ENCODE results near the gene FNIP1. TPM values are rescaled to one million over a fixed set of nuclear protein-coding genes. Genes with fewer than 3 reads are reported as not detected.
A peak's percentile ranks its signal among the peaks of the same experiment; 100 is the strongest.

Gene FNIP1
- total RNA-seq, 4 donors from 2014 or later = 24.3 to 54.9 (median 40.8) TPM

- H3K4me3 ChIP-seq = no peak overlapping the region
- no peaks in the 10 kb centered on the region for H3K36me3 ChIP-seq
- H3K27ac ChIP-seq = peak overlapping the region; percentile 38 to 62 (median 54)
- 54 to 57% methylated on average over 4 of the region's 4 CpGs for WGBS, 2 donors (ENCODE audit: low coverage in 1 of 2)
- intact Hi-C loops (cut with DNase I; ENCODE audit: low total_unique reads) (no loop called here), in situ Hi-C loops (cut with MboI; ENCODE audit: low pct_ligation_motif_present in 1 of 4, low pct_unique_long_range_greater_than_20kb in 1 of 4, low sequenced_read_pairs in 3 of 4) (loop anchor here in 2 of 4 donors (10.0 kb wide), 1 partner anchor 164 kb away; the partner anchor contains the start of gene FNIP1 (in 2 of the 2))
- H3K27me3 ChIP-seq = no peaks in the 10 kb centered on the region
- peaks cover 13 to 76% (median 59%) of the 10 kb centered on the region in 4 donors for H3K4me1 ChIP-seq
- no peak for DNase-seq
- H3K9me3 ChIP-seq = no peaks in the 10 kb centered on the region
- TF ChIP-seq CTCF (IDR thresholded peaks at IDR 0.05) (no peak), POLR2A (IDR thresholded peaks at IDR 0.05) (no peak), POLR2AphosphoS5 (IDR thresholded peaks at IDR 0.05) (no peak), EP300 (IDR thresholded peaks at IDR 0.05; ENCODE audit: low read depth) (no peak)
Measured at GRCh38 chr5:131630963-131631350, 165.9 kb downstream of the FNIP1 start.

GRCh38 chr5:131630208-131630962 is 166.4 kb downstream of the FNIP1 start:
- Histone ChIP-seq H3K27me3 (no peaks in the 10 kb centered on the region), H3K4me3 (no peak overlapping the region), H3K36me3 (no peaks in the 10 kb centered on the region), H3K27ac (peak overlapping the region; percentile 38 to 62 (median 54)), H3K4me1 (peaks cover 13 to 75% (median 58%) of the 10 kb centered on the region in 4 donors), H3K9me3 (no peaks in the 10 kb centered on the region)
- TF ChIP-seq POLR2AphosphoS5 (IDR thresholded peaks at IDR 0.05) (no peak), EP300 (IDR thresholded peaks at IDR 0.05; ENCODE audit: low read depth) (no peak), CTCF (IDR thresholded peaks at IDR 0.05) (no peak), POLR2A (IDR thresholded peaks at IDR 0.05) (no peak)
- in situ Hi-C loops (cut with MboI; ENCODE audit: low pct_ligation_motif_present in 1 of 4, low pct_unique_long_range_greater_than_20kb in 1 of 4, low sequenced_read_pairs in 3 of 4) = loop anchor here in 2 of 4 donors (10.0 kb wide), 1 partner anchor 164 kb away; the partner anchor contains the start of gene FNIP1 (in 2 of the 2)
- intact Hi-C loops (cut with DNase I; ENCODE audit: low total_unique reads) = no loop called here
- 39 to 55% methylated on average over 4 of the region's 4 CpGs for WGBS, 2 donors (ENCODE audit: low coverage in 1 of 2)
- no peak for DNase-seq

- 79 to 86% methylated on average over 1 of the region's 1 CpG for WGBS, 2 donors (ENCODE audit: low coverage in 1 of 2)
- Histone ChIP-seq H3K4me1 (peaks cover 13 to 71% (median 55%) of the 10 kb centered on the region in 4 donors), H3K9me3 (no peaks in the 10 kb centered on the region), H3K27me3 (no peaks in the 10 kb centered on the region), H3K27ac (no peak overlapping the region), H3K36me3 (peaks cover 0 to 5% (median 0%) of the 10 kb centered on the region in 4 donors), H3K4me3 (no peak overlapping the region)
- TF ChIP-seq POLR2AphosphoS5 (IDR thresholded peaks at IDR 0.05) (no peak), POLR2A (IDR thresholded peaks at IDR 0.05) (no peak), CTCF (IDR thresholded peaks at IDR 0.05) (no peak), EP300 (IDR thresholded peaks at IDR 0.05; ENCODE audit: low read depth) (no peak)
- intact Hi-C loops (cut with DNase I; ENCODE audit: low total_unique reads) = no loop called here
- in situ Hi-C loops (cut with MboI; ENCODE audit: low pct_ligation_motif_present in 1 of 4, low pct_unique_long_range_greater_than_20kb in 1 of 4, low sequenced_read_pairs in 3 of 4) = no loop called here
- peak; percentile 17 for DNase-seq
Measured at GRCh38 chr5:131628990-131629389, 167.8 kb downstream of the FNIP1 start.

- WGBS, 2 donors (ENCODE audit: low coverage in 1 of 2) = 60 to 71% methylated on average over 3 to 4 of the region's 4 CpGs
- DNase-seq = no peak
- Histone ChIP-seq H3K36me3 (peaks cover 0 to 5% (median 0%) of the 10 kb centered on the region in 4 donors), H3K27ac (no peak overlapping the region), H3K4me3 (no peak overlapping the region), H3K9me3 (no peaks in the 10 kb centered on the region), H3K4me1 (peaks cover 4 to 56% (median 39%) of the 10 kb centered on the region in 4 donors), H3K27me3 (no peaks in the 10 kb centered on the region)
- TF ChIP-seq CTCF (IDR thresholded peaks at IDR 0.05) (no peak), POLR2AphosphoS5 (IDR thresholded peaks at IDR 0.05) (no peak), EP300 (IDR thresholded peaks at IDR 0.05; ENCODE audit: low read depth) (no peak), POLR2A (IDR thresholded peaks at IDR 0.05) (no peak)
- in situ Hi-C loops (cut with MboI; ENCODE audit: low pct_ligation_motif_present in 1 of 4, low pct_unique_long_range_greater_than_20kb in 1 of 4, low sequenced_read_pairs in 3 of 4) = no loop called here
- intact Hi-C loops (cut with DNase I; ENCODE audit: low total_unique reads) = no loop called here
Measured at GRCh38 chr5:131627207-131627865, 169.5 kb downstream of the FNIP1 start.

Measured in transverse colon (tissue), 4 donors.